ENCODE measurements around the gene SMOC2.
"Not testable (repeated sequence)": the region's sequence is repeated elsewhere in the genome, so short reads cannot be mapped to it uniquely, and the experiment has no call there.

SMOC2 gene

GRCh38 chr6:168546151-168546550 lies 105.2 kb downstream of the SMOC2 start:
- DNase-seq = no peak

- no peak for DNase-seq
Measured at GRCh38 chr6:168546730-168547129, 105.7 kb downstream of the SMOC2 start.

GRCh38 chr6:168550326-168550725 lies 109.3 kb downstream of the SMOC2 start:
- DNase-seq = no peak

DNA sequence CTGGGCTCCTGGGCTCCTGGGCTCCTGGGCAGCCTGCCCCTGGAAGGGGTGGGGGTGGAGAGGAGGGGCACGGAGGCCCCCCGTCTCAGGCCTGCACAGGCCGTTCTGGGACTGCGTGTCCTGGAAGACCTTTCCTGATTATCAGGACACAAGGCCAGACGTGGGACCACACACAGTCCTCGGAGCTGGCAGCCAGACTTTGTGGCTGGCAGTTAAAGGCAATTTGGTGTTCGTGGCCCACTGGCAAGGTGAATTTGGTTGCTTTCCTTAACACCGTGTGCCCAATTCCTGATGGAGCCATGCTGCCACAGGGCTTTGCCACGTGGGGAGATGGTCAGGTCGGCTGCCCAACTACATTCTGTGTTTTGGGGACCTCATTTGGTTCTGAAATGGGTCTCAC lies 113.5 kb downstream of the SMOC2 start:
- DNase-seq = no peak

- DNase-seq = no peak
Measured at GRCh38 chr6:168554898-168555617, 114.1 kb downstream of the SMOC2 start.

DNA sequence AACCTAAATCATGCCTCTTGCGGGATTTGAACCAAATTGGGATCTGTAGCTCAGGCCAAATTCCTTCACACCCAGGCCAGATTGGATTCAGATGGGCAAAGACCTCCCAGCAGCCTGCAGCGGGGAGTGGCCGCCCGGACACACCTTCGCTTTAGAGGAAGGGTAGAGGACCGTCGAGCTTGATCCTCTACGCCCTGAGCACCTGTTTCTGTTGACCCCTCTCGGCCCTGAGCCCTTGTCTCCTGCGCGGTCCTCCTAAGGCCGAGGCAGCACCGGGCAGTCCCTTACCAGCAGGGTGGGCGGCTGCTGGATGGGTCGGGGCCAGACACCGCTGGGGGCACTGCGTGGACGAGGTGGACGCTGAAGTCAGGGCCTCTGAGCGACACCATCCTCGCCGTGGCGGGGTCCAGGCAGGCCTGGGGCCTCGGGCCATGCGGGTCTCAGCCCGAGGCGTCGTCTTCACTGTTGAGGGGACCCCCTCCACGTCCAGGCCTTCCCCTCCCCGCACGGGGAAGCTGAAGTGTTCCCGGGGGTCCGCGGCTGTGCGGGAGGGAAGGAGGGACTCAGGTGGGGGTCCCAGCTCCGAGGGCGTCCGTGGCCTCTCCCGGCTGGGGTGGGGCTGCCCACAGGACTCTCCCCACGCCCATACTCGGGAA lies 114.8 kb downstream of the SMOC2 start:
- no peak for DNase-seq

GRCh38 chr6:168557512-168557911 lies 116.5 kb downstream of the SMOC2 start:
- no peak for DNase-seq

DNA sequence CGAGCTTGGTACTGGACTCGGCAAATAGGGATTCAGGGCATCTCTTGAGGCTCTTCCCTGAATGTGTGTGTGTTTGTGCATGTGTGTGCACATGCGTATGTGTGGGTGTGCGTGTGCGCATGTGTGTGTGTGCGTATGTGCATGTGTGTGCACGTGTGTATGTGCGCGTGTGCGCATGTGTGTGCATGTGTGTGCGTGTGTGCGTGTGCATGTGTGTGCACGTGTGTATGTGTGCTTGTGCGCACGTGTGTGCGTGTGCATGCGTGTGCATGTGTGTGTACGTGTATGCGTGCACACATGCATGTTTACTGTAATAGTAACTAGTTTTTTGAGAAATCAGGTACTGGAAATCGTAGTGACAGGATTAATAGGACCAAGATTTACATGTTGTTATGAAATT lies 117.7 kb downstream of the SMOC2 start:
- DNase-seq = no peak

DNA sequence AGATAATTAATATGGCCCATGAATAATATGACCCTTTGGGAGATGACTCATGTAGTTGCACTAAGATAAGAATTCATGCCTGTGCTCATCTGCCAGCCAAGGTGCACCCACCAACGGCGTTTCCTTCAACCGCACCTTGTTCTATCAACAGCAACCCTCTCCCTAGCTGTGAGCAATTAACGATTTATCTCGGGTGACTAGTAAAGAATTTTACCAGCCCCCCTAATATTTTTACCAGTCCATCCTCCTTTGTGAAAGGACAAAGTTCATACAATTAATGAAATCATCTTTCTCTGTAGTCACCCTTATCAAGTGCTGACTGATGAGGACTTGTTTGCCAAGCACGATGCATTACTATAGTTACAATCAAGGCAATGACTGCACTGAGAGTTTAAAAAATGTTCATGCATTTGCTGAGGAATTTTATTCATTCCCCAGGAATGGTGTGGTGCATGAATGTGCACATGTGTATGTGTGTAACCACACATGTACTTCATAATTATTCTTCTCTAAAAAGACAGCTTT lies 118.7 kb downstream of the SMOC2 start:
- DNase-seq = no peak

- DNase-seq = no peak
Measured at GRCh38 chr6:168560126-168560525, 119.1 kb downstream of the SMOC2 start.

DNA sequence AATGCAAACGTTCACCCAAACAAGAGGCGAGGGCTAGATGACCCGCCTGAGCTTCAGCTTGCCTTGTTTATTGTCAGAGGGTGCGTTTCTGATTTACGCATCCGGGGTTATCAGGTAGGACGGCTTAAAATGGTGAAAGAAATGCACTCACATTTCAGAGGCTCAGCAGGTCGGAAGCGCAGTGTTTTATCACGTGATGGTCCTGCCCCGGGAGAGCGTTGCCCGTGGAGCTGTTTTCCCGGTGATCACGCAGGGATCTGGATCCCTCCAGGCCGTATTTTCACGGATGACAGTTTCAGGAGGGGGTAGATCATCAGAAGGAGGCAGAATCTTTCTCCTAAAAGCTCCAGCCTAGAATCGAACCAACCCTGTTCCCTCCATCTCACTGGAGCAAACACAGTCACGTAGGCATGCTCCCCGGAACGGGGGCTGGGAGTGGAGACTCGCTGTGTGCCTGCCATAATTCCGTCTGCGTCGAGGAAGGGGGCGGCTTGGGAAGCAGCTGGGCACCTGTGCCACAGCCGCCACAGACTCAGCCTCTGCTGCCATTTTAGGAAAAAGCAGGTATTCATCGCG lies 121.7 kb downstream of the SMOC2 start:
- no peak for DNase-seq

DNA sequence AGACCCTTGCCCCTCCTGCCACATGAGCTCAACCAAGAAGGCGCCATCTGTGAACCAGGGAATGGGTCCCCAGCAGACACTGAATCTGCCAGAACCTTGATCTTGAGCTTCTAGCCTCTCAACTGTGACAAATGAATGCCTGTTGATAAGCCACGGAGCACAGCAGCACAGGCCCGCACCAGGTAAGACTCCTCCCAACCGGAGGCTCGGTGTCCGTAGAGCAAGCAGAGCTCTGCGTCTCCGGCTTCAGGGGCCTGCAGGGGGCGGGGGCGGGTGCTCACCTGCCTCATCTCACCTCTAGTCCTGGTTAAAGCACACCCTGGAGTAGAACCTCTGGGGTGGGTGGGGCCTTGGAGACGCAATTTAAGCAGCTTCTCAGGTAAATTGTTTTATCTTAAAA lies 122.7 kb downstream of the SMOC2 start:
- DNase-seq = no peak

DNA sequence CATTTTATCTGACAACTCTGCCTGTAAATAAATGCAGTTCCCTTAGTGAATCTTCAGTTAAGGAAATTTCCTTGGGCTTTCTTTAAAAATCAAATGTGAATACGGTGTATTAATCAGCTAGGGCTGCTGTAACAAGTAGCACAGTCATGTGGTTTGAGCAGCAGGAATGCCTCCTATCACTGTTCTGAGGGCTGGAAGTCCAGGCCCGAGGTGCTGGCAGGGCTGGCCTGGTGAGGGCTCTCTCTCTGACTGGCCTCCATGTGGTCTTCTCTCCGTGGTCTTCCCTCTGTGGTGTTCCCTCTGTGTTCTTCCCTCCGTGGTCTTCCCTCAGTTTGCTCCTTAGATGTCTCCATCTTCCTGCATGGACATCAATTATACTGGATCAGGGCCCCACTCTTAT lies 124.1 kb downstream of the SMOC2 start:
- DNase-seq = no peak

DNA sequence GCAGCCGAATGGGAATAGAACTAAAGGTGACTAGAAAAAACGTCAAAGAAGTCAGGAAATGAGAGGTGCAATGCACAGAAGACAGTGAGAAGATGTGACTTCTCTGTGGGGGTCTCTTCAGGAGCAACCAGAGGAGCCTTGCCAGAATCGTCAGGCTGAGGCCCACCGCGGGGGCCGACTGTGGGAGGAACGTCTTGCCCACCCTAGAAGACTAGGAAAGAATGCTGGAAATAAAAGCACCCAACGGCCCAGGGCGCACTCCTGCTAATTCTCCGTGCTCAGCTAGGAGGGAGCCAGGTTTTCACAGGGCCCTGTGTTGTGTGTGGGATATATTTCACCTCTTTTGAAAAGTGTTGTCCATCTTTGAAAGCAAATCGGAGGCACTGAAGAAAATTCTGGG lies 129.2 kb downstream of the SMOC2 start:
- DNase-seq = no peak

GRCh38 chr6:168571268-168571667 lies 130.3 kb downstream of the SMOC2 start:
- no peak for DNase-seq

- DNase-seq = not testable (repeated sequence)
Measured at GRCh38 chr6:168573276-168573835, 132.4 kb downstream of the SMOC2 start.

DNA sequence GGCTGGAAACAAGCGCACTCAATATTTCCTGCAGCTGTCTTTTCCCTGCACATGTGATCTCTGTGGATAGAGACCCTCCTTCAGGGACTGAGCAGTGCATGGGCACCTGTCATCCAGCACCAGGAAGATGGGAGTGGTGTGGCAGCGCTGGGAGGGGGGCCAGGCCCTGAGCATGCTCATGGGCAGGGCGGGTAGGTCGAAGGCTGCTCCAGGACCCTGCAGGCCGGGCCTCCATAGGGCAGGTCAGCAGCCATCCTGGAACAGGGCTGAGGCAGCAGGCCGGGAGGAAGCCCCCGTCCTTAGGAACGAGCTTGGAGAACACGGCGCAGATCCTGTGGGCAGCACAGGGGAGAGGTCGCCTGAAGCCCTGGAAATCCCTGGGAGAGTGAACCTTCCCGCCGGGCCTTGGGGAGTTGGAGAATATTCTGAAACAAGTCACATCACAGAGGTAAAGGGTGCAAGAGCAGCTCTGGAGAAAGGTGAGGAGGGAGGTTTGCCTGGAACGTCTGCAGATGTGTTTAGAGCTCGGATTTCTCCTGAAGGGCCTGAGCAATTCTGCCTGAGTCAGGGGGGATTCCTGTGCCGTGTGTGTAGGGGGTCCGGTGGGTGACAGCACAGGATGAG lies 133.2 kb downstream of the SMOC2 start:
- no peak for DNase-seq

- no peak for DNase-seq
Measured at GRCh38 chr6:168574699-168575195, 133.8 kb downstream of the SMOC2 start.

DNA sequence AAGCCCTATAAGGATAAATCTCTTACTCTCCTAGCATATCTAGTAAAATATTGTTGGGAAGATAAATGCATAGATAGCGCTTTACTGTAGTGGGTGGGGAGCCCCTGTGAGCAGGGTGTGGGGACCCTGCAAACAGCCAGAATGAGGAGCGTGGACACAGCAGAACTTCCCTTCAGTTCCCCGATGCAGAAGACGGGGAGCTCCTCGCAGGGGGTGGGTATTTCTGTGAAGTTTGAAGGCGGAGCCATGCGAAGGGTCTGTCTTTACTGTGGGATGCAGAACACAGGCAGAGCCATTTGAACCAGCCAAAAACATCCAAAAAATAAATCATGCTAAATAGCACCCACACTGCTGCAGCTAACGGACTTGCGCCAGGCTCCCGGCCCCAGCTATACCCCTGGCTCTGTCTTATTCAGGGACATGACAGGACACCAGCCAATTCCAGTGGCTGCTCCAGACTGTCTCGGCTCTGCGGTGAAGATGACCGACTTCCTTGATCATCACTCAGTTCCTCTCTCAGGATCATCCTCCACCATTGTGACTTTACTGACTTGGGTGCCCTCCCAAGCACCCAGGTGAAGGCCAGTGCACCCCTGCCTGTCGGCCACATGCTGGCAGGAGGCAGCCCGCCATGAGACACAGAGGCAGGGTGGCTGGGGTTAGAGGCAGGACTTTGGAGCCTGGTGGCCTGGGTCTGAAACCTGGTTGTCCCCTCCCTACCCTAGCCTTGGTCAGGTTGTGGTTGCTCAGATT lies 134.5 kb downstream of the SMOC2 start:
- no peak for DNase-seq

DNA sequence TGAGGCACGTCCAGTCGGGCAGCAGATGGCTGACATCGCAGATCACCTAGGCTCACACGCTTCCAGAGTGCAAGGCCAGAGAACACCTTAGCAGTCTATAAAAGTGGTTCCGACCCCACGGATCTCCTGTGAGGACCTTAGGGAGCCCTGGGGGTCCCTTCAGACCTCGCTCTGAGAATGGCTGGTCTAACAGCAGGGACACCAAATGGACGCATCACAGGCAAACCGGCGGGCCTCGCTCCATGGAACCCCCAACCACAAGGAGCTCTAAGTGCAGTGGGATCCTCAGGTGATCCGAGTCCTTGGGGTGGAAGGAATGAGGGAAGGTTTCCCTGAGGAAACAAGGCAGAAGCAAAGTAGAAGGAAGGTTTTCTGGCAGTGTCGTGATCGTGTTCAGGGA lies 135.4 kb downstream of the SMOC2 start:
- no peak for DNase-seq

DNA sequence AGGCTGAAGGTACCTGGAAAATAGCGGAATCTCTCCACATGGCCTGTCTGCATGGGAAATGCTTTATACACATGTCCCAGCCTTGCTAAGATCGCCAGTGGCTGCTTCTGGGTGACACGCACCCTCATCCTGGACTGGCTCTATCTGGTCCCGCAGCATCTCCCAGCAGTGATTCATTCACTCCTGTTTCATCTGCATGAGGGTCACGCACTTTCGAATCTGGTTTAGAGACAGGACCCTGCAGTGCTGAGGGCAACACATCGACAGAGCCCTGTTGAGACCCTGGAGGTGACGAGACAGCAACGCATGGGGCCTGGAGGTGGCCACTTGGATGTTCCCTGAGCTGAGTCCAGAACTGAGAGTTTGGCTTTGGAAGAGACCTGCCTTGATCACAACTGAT lies 136.5 kb downstream of the SMOC2 start:
- DNase-seq = no peak

GRCh38 chr6:168578036-168578435 lies 137.1 kb downstream of the SMOC2 start:
- no peak for DNase-seq
